ENCODE results near the gene AKAP13.

The AKAP13 gene

GRCh38 chr15:85630311-85630710 is 249.9 kb downstream of the AKAP13 start:
- Histone ChIP-seq H3K9ac (no peak overlapping the region), H2AFZ (no peak overlapping the region), H3K9me3 (ENCODE audit: control insufficient read depth, low read length) (no peaks in the 10 kb centered on the region), H3K27ac (no peak overlapping the region), H3K36me3 (ENCODE audit: control insufficient read depth, insufficient read depth, low read length) (no peaks in the 10 kb centered on the region), H3K79me2 (no peaks in the 10 kb centered on the region), H3K4me2 (ENCODE audit: low read length) (no peak overlapping the region), H3K27me3 (ENCODE audit: control insufficient read depth, insufficient read depth, low read length) (no peaks in the 10 kb centered on the region), H3K4me3 (ENCODE audit: low read depth, low read length) (no peak overlapping the region), H3K4me1 (no peaks in the 10 kb centered on the region)
- TF ChIP-seq CTCF (IDR thresholded peaks at IDR 0.05) = no peak

- no peak overlapping the region for H3K27ac ChIP-seq
- no peaks in the 10 kb centered on the region for H3K9me3 ChIP-seq (ENCODE audit: control insufficient read depth, low read length)
- no peak overlapping the region for H3K4me3 ChIP-seq (ENCODE audit: low read depth, low read length)
- H2AFZ ChIP-seq = no peak overlapping the region
- H3K9ac ChIP-seq = no peak overlapping the region
- H3K4me2 ChIP-seq (ENCODE audit: low read length) = no peak overlapping the region
- no peaks in the 10 kb centered on the region for H3K79me2 ChIP-seq
- H3K27me3 ChIP-seq (ENCODE audit: control insufficient read depth, insufficient read depth, low read length) = no peaks in the 10 kb centered on the region
- no peaks in the 10 kb centered on the region for H3K36me3 ChIP-seq (ENCODE audit: control insufficient read depth, insufficient read depth, low read length)
- TF ChIP-seq CTCF (IDR thresholded peaks at IDR 0.05) = no peak
- no peaks in the 10 kb centered on the region for H3K4me1 ChIP-seq
Observed at GRCh38 chr15:85631018-85631417, 250.6 kb downstream of the AKAP13 start.

GRCh38 chr15:85632014-85632413 is 251.6 kb downstream of the AKAP13 start:
- Histone ChIP-seq H3K4me3 (ENCODE audit: low read depth, low read length) (no peak overlapping the region), H3K9me3 (ENCODE audit: control insufficient read depth, low read length) (no peaks in the 10 kb centered on the region), H3K4me2 (ENCODE audit: low read length) (no peak overlapping the region), H2AFZ (no peak overlapping the region), H3K4me1 (no peaks in the 10 kb centered on the region), H3K27ac (no peak overlapping the region), H3K27me3 (ENCODE audit: control insufficient read depth, insufficient read depth, low read length) (no peaks in the 10 kb centered on the region), H3K36me3 (ENCODE audit: control insufficient read depth, insufficient read depth, low read length) (no peaks in the 10 kb centered on the region), H3K9ac (no peak overlapping the region), H3K79me2 (no peaks in the 10 kb centered on the region)
- no peak for TF ChIP-seq CTCF (IDR thresholded peaks at IDR 0.05)

GRCh38 chr15:85633859-85634258 is 253.5 kb downstream of the AKAP13 start:
- no peak for TF ChIP-seq CTCF (IDR thresholded peaks at IDR 0.05)
- no peaks in the 10 kb centered on the region for H3K4me1 ChIP-seq
- H2AFZ ChIP-seq = no peak overlapping the region
- no peak overlapping the region for H3K4me3 ChIP-seq (ENCODE audit: low read depth, low read length)
- H3K27me3 ChIP-seq (ENCODE audit: control insufficient read depth, insufficient read depth, low read length) = no peaks in the 10 kb centered on the region
- no peak overlapping the region for H3K9ac ChIP-seq
- no peaks in the 10 kb centered on the region for H3K36me3 ChIP-seq (ENCODE audit: control insufficient read depth, insufficient read depth, low read length)
- no peaks in the 10 kb centered on the region for H3K79me2 ChIP-seq
- no peak overlapping the region for H3K27ac ChIP-seq
- H3K9me3 ChIP-seq (ENCODE audit: control insufficient read depth, low read length) = no peaks in the 10 kb centered on the region
- H3K4me2 ChIP-seq (ENCODE audit: low read length) = no peak overlapping the region

DNA sequence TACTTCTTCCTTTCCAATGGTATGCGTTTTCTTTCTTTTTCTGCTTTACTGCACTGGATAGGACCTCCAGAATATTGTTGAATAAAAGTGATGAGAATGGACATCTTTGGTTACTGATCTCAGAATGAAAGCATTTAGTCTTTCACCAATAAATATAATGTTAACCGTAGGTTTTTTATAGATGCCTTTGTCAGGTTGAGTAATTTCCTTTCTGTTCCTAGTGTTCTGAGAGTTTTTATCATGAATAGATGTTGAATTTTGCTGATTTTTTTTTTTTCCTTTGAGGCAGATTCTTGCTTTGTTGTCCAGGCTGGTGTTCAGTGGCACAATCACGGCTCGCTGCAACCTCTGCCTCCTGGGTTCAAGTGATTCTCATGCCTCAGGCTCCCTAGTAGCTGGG is 255.9 kb downstream of the AKAP13 start:
- no peaks in the 10 kb centered on the region for H3K27me3 ChIP-seq (ENCODE audit: control insufficient read depth, insufficient read depth, low read length)
- no peaks in the 10 kb centered on the region for H3K4me1 ChIP-seq
- no peak overlapping the region for H3K4me2 ChIP-seq (ENCODE audit: low read length)
- H3K9me3 ChIP-seq (ENCODE audit: control insufficient read depth, low read length) = no peaks in the 10 kb centered on the region
- no peak overlapping the region for H3K27ac ChIP-seq
- TF ChIP-seq CTCF (IDR thresholded peaks at IDR 0.05) = no peak
- H3K4me3 ChIP-seq (ENCODE audit: low read depth, low read length) = no peak overlapping the region
- H3K9ac ChIP-seq = no peak overlapping the region
- H3K79me2 ChIP-seq = no peaks in the 10 kb centered on the region
- no peak overlapping the region for H2AFZ ChIP-seq
- no peaks in the 10 kb centered on the region for H3K36me3 ChIP-seq (ENCODE audit: control insufficient read depth, insufficient read depth, low read length)

All from parathyroid adenoma (tissue), 2 donors.